B cell (primary cell): ENCODE data around the gene ALG5. TPM values are rescaled to one million over a fixed set of nuclear protein-coding genes. Genes with fewer than 3 reads are reported as not detected.

ENCODE experiments used
- ATAC-seq: fragments of 200-7000 bp; cut with Tn5 transposase; one replicate; pipeline ENCODE4 v1.10.0; 2021; ENCODE audit warnings: low read depth, mild to moderate bottlenecking, moderate number of reproducible peaks, moderate library complexity
- CTCF ChIA-PET: fragments of 350-600 bp; sonication (Branson Sonifier 250); formaldehyde crosslinking; loops from one replicate; lab custom pipeline; 2021; ENCODE audit warnings: antibody characterized with exemption, inconsistent platforms; lab: Charles Lee
- POLR2A ChIA-PET: fragments of 350-600 bp; sonication (Branson Sonifier 250); formaldehyde crosslinking; loops from one replicate; lab custom pipeline; 2021; ENCODE audit warnings: antibody characterized with exemption; lab: Charles Lee
- DNase-seq: peaks from one replicate; pipeline ENCODE4 v3.0.0; 2013
- H2AFZ ChIP-seq: 2 replicates; pipeline ENCODE4 v1.6.1; 2012; ENCODE audit warnings: mild to moderate bottlenecking, low read depth, low read length; ENCODE audit not compliant: insufficient read depth, poor library complexity, severe bottlenecking
- H3K27ac ChIP-seq, 2 donors: 1 replicate in 1 of 2; 2 replicates in 1 of 2; pipeline ENCODE4 v1.5.1; 2012 to 2013; ENCODE audit warnings: low read length in 2 of 2, mild to moderate bottlenecking in 2 of 2, moderate library complexity in 1 of 2
- H3K27me3 ChIP-seq, 4 experiments: fragments of 200-600 bp in 1 of 4; sonication (generic) in 1 of 4; replicated peaks in 1 of 4; 1 replicate in 2 of 4; 2 replicates in 2 of 4; pipeline versions ENCODE4 v1.6.1 to v1.7.0; 2013 to 2016; ENCODE audit warnings: low read length in 3 of 4, mild to moderate bottlenecking in 2 of 4, mixed read lengths in 1 of 4, moderate library complexity in 1 of 4; ENCODE audit not compliant: insufficient read depth in 4 of 4, control insufficient read depth in 3 of 4; ENCODE audit errors: control extremely low read depth in 1 of 4
- H3K36me3 ChIP-seq, 2 experiments: replicated peaks in 1 of 2; 1 replicate in 1 of 2; 2 replicates in 1 of 2; pipeline versions ENCODE4 v1.6.1 to v1.7.1; 2013; ENCODE audit warnings: low read length in 1 of 2; ENCODE audit not compliant: insufficient read depth in 2 of 2, control insufficient read depth in 1 of 2; ENCODE audit errors: control extremely low read depth in 1 of 2, extremely low read depth in 1 of 2
- H3K4me1 ChIP-seq, 2 donors: fragments of 200-600 bp in 1 of 2; sonication (generic) in 1 of 2; 1 replicate in 1 of 2; 2 replicates in 1 of 2; pipeline versions ENCODE4 v1.5.1 to v1.6.1; 2013 to 2017; ENCODE audit warnings: low read length in 2 of 2; ENCODE audit not compliant: control insufficient read depth in 2 of 2, insufficient read depth in 2 of 2
- H3K4me2 ChIP-seq: replicated peaks from 2 replicates; pipeline ENCODE3; 2012; ENCODE audit warnings: mild to moderate bottlenecking, low read depth, low read length; ENCODE audit not compliant: poor library complexity, severe bottlenecking
- H3K4me3 ChIP-seq, 5 experiments: fragments of 200-600 bp in 1 of 5; sonication (generic) in 1 of 5; 1 replicate in 3 of 5; 2 replicates in 2 of 5; pipeline versions ENCODE4 v1.5.1 to v1.7.0; 2011 to 2016; ENCODE audit warnings: low read length in 4 of 5, mild to moderate bottlenecking in 4 of 5, low read depth in 2 of 5, control low read depth in 1 of 5, moderate library complexity in 1 of 5; ENCODE audit not compliant: insufficient read depth in 1 of 5; ENCODE audit errors: control extremely low read depth in 1 of 5, extremely low read depth in 1 of 5
- H3K79me2 ChIP-seq: fragments of 200-600 bp; sonication (generic); one replicate; pipeline ENCODE4 v1.6.0; 2016; ENCODE audit warnings: low read length; ENCODE audit not compliant: control insufficient read depth, insufficient read depth
- H3K9ac ChIP-seq: fragments of 200-600 bp; sonication (generic); 2 replicates; pipeline ENCODE4 v1.6.1; 2017; ENCODE audit warnings: mild to moderate bottlenecking, low read length, moderate library complexity
- H3K9me3 ChIP-seq, 3 donors: one replicate each; pipeline versions ENCODE4 v1.6.1 to v1.7.1; 2013; ENCODE audit warnings: low read length in 2 of 3; ENCODE audit not compliant: control insufficient read depth in 2 of 3, insufficient read depth in 1 of 3; ENCODE audit errors: control extremely low read depth in 1 of 3
- H4K20me1 ChIP-seq: 2 replicates; pipeline ENCODE4 v1.6.0; 2012; ENCODE audit warnings: mild to moderate bottlenecking, low read length; ENCODE audit not compliant: insufficient read depth, control insufficient read depth, poor library complexity, severe bottlenecking
- H3K27ac Mint-ChIP-seq: one replicate; pipeline ENCODE4 v1.8.0; 2021; ENCODE audit warnings: mixed read lengths
- H3K27me3 Mint-ChIP-seq: one replicate; pipeline ENCODE4 v1.8.0; 2021; ENCODE audit warnings: mixed read lengths
- H3K4me1 Mint-ChIP-seq: one replicate; pipeline ENCODE4 v1.8.0; 2021; ENCODE audit warnings: mixed read lengths
- H3K4me3 Mint-ChIP-seq: one replicate; pipeline ENCODE4 v1.8.0; 2021; ENCODE audit warnings: mixed read lengths
- H3K9me3 Mint-ChIP-seq: one replicate; pipeline ENCODE4 v1.8.0; 2022; ENCODE audit warnings: mixed read lengths; ENCODE audit not compliant: insufficient read depth
- EZH2 ChIP-seq: IDR thresholded peaks from 2 replicates; pipeline ENCODE4 v1.6.1; 2012; ENCODE audit warnings: borderline replicate concordance, low read depth, mild to moderate bottlenecking, moderate library complexity, low read length; ENCODE audit not compliant: insufficient read depth, poor library complexity, severe bottlenecking
- WGBS: methylation state at CpG from one replicate; pipeline ENCODE4 v1.1.5; 2013; ENCODE audit warnings: missing lambda C conversion rate; ENCODE audit not compliant: insufficient coverage; 5-methylcytosine and 5-hydroxymethylcytosine counted together
- intact Hi-C: fragments of 100-400 bp; cut with micrococcal nuclease; formaldehyde crosslinking; loops from one replicate; pipeline ENCODE4 v1.10.0; 2022
- polyA plus RNA-seq: library from polyadenylated mRNA; depleted of rRNA; stranded (reverse); fragments of >200 nt; gene quantifications from 2 replicates; pipeline ENCODE4 v1.2.3, GENCODE V29; 2012
- total RNA-seq, 2 donors: library from RNA; stranded (reverse); fragments of 120-200 nt in 1 of 2; gene quantifications; 1 replicate in 1 of 2; 2 replicates in 1 of 2; pipeline versions ENCODE4 v1.2.3 to v1.2.4, GENCODE V29; 2013 to 2022
- TF ChIP-seq, protein P1 (sequence below): fragments of 200-600 bp; IDR thresholded peaks from one replicate; pipeline ENCODE4 v1.8.0; 2022; ENCODE audit warnings: antibody characterized with exemption, mild to moderate bottlenecking

Gene ALG5
- total and polyA plus RNA-seq, 2 donors (not counting 1 experiment from before 2014, with no cell fraction given), result 15.2 to 21.0 TPM

DNA sequence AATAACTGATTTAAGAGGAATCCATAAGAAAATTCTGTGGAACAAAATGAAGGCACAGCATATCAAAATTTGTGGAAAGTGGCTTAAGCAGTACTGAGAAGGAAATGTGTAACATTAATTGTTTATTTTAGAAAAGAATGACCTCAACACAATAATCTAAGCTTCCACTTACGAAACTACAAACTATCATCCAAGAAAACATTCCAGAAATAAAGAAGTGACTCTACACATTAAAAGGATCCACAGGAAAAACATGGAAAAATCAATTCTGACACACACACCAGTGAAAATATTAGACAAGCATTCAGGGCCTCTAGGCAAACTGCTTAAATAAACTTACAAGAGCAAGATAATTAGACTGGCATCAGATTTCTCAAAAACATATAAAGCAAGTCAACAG is 15.5 kb upstream of the ALG5 start:
- no peaks in the 10 kb centered on the region for H3K79me2 ChIP-seq
- H3K4me3 ChIP-seq, result no peak overlapping the region
- no peaks in the 10 kb centered on the region for H3K9me3 ChIP-seq
- H2AFZ ChIP-seq, result no peak overlapping the region
- H4K20me1 ChIP-seq, result no peaks in the 10 kb centered on the region
- H3K4me2 ChIP-seq, result no peak overlapping the region
- Mint-ChIP-seq H3K27me3 (no peaks in the 10 kb centered on the region), H3K27ac (no peak overlapping the region), H3K4me3 (no peak overlapping the region), H3K9me3 (no peaks in the 10 kb centered on the region), H3K4me1 (no peaks in the 10 kb centered on the region)
- no peak overlapping the region for H3K9ac ChIP-seq
- intact Hi-C loops, result no loop called here
- H3K27me3 ChIP-seq, result no peaks in the 10 kb centered on the region
- TF ChIP-seq, protein P1, sequence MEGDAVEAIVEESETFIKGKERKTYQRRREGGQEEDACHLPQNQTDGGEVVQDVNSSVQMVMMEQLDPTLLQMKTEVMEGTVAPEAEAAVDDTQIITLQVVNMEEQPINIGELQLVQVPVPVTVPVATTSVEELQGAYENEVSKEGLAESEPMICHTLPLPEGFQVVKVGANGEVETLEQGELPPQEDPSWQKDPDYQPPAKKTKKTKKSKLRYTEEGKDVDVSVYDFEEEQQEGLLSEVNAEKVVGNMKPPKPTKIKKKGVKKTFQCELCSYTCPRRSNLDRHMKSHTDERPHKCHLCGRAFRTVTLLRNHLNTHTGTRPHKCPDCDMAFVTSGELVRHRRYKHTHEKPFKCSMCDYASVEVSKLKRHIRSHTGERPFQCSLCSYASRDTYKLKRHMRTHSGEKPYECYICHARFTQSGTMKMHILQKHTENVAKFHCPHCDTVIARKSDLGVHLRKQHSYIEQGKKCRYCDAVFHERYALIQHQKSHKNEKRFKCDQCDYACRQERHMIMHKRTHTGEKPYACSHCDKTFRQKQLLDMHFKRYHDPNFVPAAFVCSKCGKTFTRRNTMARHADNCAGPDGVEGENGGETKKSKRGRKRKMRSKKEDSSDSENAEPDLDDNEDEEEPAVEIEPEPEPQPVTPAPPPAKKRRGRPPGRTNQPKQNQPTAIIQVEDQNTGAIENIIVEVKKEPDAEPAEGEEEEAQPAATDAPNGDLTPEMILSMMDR, result no peak
- no peak for TF ChIP-seq EZH2
- no peak overlapping the region for H3K27ac ChIP-seq
- ATAC-seq, result no peak
- ChIA-PET CTCF (no interaction called here), POLR2A (no interaction called here)
- 100% methylated on average over 1 of the region's 1 CpG for WGBS
- no peak for DNase-seq
- no peaks in the 10 kb centered on the region for H3K4me1 ChIP-seq
- peaks cover 25 to 58% of the 10 kb centered on the region in 2 experiments for H3K36me3 ChIP-seq

DNA sequence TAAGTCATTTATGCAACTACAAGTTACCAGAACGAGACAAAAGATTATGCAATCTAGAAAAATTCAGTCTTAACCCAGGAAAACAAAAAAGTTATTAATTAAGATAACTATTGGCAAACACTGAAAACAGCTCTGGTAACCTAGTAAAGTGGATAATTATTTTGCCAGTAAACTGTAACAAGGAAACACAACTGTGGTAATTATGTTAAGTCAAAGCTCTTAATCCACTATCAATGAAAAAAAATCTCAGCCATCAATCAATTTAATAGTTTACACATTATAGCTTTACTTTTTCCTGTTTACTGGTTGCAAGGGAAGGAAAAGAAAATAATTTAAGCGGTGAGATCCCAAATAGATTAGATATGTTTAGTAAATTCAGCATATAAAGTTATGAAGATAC is 12.6 kb upstream of the ALG5 start:
- H3K27me3 ChIP-seq, result no peaks in the 10 kb centered on the region
- intact Hi-C loops, result no loop called here
- H3K4me2 ChIP-seq, result no peak overlapping the region
- Mint-ChIP-seq H3K27ac (no peak overlapping the region), H3K9me3 (no peaks in the 10 kb centered on the region), H3K4me3 (no peak overlapping the region), H3K27me3 (no peaks in the 10 kb centered on the region), H3K4me1 (no peaks in the 10 kb centered on the region)
- no peaks in the 10 kb centered on the region for H3K79me2 ChIP-seq
- H3K4me1 ChIP-seq, result no peaks in the 10 kb centered on the region
- POLR2A ChIA-PET, result no interaction called here
- no CpG with 5 or more reads among the region's 2 CpGs for WGBS
- no peaks in the 10 kb centered on the region for H3K9me3 ChIP-seq
- no peak overlapping the region for H2AFZ ChIP-seq
- H3K9ac ChIP-seq, result no peak overlapping the region
- H4K20me1 ChIP-seq, result no peaks in the 10 kb centered on the region
- H3K4me3 ChIP-seq, result no peak overlapping the region
- no peak for ATAC-seq
- peaks cover 21 to 65% of the 10 kb centered on the region in 2 experiments for H3K36me3 ChIP-seq
- CTCF ChIA-PET, result no interaction called here
- TF ChIP-seq, protein P1, result no peak
- TF ChIP-seq EZH2, result no peak
- DNase-seq, result no peak
- no peak overlapping the region for H3K27ac ChIP-seq
